ENCODE results near the gene SPR. TPM values are rescaled to one million over a fixed set of nuclear protein-coding genes. Genes with fewer than 3 reads are reported as not detected.

Gene SPR
- total and polyA plus RNA-seq, 2 of the 4 experiments (the other 2 are of a cell fraction), result 14.3 to 17.4 TPM

DNA sequence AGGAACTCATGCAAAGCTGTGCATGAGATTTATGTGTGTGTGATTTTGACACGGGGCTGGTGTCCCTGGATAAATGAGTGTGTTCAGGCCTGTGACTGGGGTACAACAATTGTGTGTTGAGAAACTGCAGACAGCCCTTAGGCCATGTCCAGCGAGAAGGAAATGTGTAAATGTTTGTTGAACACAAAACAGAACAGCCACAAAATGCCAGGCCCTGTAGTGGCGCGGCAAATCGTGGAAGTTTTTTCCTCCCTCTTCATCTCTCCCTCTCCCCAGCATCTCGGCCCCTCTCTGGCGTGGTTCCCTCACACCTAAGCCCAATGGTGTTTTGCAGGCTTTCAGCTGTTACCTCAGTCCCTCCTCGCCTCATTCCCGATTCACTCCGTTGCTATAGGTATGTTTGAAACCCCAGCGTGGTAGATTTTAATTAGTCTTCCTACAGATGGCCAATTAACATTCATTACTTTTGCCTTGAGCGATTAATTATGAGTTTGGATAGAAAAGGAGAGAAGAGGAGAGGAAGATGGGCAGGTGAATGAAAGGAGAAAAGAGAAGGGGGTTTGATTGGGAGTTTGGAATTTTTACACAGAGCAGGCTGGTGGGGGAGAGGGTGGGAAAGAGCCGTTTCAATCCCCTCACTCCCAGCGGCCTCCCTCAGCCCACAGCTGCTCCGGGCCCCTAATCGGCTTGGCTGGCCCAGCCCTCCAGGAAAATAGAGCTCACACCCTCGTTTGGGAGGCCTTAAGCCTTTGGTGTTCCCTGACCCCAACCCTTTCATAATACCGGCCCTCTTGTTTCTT lies 10.8 kb downstream of the SPR start:
- no TSS peak for BruUV-seq (replicated peaks)
- Histone ChIP-seq H3K56ac (ENCODE audit: extremely low read depth, insufficient read depth, low read length) (no peak overlapping the region), H3K4me1 (ENCODE audit: control insufficient read depth, insufficient read depth, low read length) (peaks cover 3% of the 10 kb centered on the region; the same call in 1 of the 2 replicates), H3K4ac (ENCODE audit: low read depth, low read length) (no peak overlapping the region), H4K5ac (ENCODE audit: low read depth, low read length) (no peak overlapping the region), H3K36me3 (ENCODE audit: control insufficient read depth, insufficient read depth, low read length) (no peaks in the 10 kb centered on the region), H2BK20ac (ENCODE audit: low read depth, low read length) (no peak overlapping the region), H3K9me1 (ENCODE audit: insufficient read depth, low read length) (no peaks in the 10 kb centered on the region), H2AFZ (replicated peaks; ENCODE audit: low read length, poor library complexity) (no peak overlapping the region), H3K4me2 (ENCODE audit: low read depth, low read length) (no peak overlapping the region), H2BK5ac (ENCODE audit: low read depth, low read length, poor library complexity, severe bottlenecking) (no peak overlapping the region), H3K18ac (ENCODE audit: low read depth, low read length) (no peak overlapping the region), H3K27me3 (ENCODE audit: control insufficient read depth, insufficient read depth, low read length) (peaks cover 66% of the 10 kb centered on the region), H3K9me3 (ENCODE audit: control insufficient read depth, insufficient read depth, low read length) (no peaks in the 10 kb centered on the region), H3K27ac (ENCODE audit: insufficient read depth, low read length) (no peak overlapping the region), H3K79me1 (ENCODE audit: low read depth in 1 of 2, low read length in 2 of 2) (no peaks in the 10 kb centered on the region), H4K91ac (ENCODE audit: insufficient read depth, low read depth, low read length) (no peak overlapping the region), H3K23ac (ENCODE audit: low read depth, low read length) (no peak overlapping the region), H2BK15ac (ENCODE audit: low read depth, low read length) (no peak overlapping the region), H2AK5ac (ENCODE audit: low read depth, low read length) (no peak overlapping the region), H3K9ac (ENCODE audit: low read depth, low read length) (no peak overlapping the region), H4K20me1 (ENCODE audit: insufficient read depth, low read length) (no peaks in the 10 kb centered on the region), H3K4me3 (ENCODE audit: insufficient read depth, low read depth, low read length) (no peak overlapping the region), H2BK120ac (ENCODE audit: low read depth, low read length) (no peak overlapping the region), H4K8ac (ENCODE audit: low read depth in 2 of 2, low read length in 2 of 2) (no peak overlapping the region), H3K14ac (replicated peaks; ENCODE audit: low read depth, low read length) (no peak overlapping the region), H2AK9ac (replicated peaks; ENCODE audit: low read depth, low read length, poor library complexity) (no peak overlapping the region)
- DNase-seq (no peak), ATAC-seq (ENCODE audit: low read depth) (no peak)
- intact Hi-C loops (cut with micrococcal nuclease), result no loop called here
- WGBS, 2 experiments (ENCODE audit: extremely low coverage in 2 of 2, insufficient read length in 1 of 2), result 67% methylated on average over 1 of the region's 18 CpGs; no CpG with 5 or more reads in 1 of the 2 experiments
- ChIA-PET POLR2A (ENCODE audit: unreplicated experiment) (no interaction called here), CTCF (interaction anchor here (0.9 to 1.5 kb wide), 2 partner anchors 10 to 76 kb away, joined by 3 read pairs; partner anchors contain the start of gene SPR)
- dilution Hi-C loops (cut with HindIII; ENCODE audit: low sequenced_read_pairs, unreplicated experiment), result no loop called here
- in situ Hi-C loops (cut with MboI; ENCODE audit: low sequenced_read_pairs), result loop anchor here (25.0 kb wide), 1 partner anchor 1361 kb away; no protein-coding TSS in a partner anchor
- TF ChIP-seq, protein P1, sequence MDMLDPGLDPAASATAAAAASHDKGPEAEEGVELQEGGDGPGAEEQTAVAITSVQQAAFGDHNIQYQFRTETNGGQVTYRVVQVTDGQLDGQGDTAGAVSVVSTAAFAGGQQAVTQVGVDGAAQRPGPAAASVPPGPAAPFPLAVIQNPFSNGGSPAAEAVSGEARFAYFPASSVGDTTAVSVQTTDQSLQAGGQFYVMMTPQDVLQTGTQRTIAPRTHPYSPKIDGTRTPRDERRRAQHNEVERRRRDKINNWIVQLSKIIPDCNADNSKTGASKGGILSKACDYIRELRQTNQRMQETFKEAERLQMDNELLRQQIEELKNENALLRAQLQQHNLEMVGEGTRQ (IDR thresholded peaks at IDR 0.05; ENCODE audit: low read depth, low read length), result no peak
- TF ChIP-seq MAZ (IDR thresholded peaks at IDR 0.05; ENCODE audit: borderline replicate concordance, low read depth, low read length) (no peak), POLR2A (IDR thresholded peaks at IDR 0.05; ENCODE audit: low read depth, low read length) (no peak), MXI1 (IDR thresholded peaks at IDR 0.05; ENCODE audit: borderline replicate concordance, low read depth, low read length) (no peak), RAD21 (IDR thresholded peaks at IDR 0.05; ENCODE audit: low read length) (no peak), MAFK (IDR thresholded peaks at IDR 0.05; ENCODE audit: low read depth, low read length) (no peak), CEBPB (IDR thresholded peaks at IDR 0.05; ENCODE audit: low read depth, low read length) (no peak), CHD1 (IDR thresholded peaks at IDR 0.05; ENCODE audit: low read depth, low read length) (no peak), RFX5 (IDR thresholded peaks at IDR 0.05; ENCODE audit: low read depth, low read length) (no peak), NFE2L2 (IDR thresholded peaks at IDR 0.05; ENCODE audit: low read depth, low read length) (no peak), RCOR1 (IDR thresholded peaks at IDR 0.05; ENCODE audit: insufficient replicate concordance, low read length) (no peak), SMC3 (IDR thresholded peaks at IDR 0.05; ENCODE audit: low read depth, low read length) (no peak), BHLHE40 (IDR thresholded peaks at IDR 0.05; ENCODE audit: low read depth, low read length) (no peak)
- TF ChIP-seq, protein P2, sequence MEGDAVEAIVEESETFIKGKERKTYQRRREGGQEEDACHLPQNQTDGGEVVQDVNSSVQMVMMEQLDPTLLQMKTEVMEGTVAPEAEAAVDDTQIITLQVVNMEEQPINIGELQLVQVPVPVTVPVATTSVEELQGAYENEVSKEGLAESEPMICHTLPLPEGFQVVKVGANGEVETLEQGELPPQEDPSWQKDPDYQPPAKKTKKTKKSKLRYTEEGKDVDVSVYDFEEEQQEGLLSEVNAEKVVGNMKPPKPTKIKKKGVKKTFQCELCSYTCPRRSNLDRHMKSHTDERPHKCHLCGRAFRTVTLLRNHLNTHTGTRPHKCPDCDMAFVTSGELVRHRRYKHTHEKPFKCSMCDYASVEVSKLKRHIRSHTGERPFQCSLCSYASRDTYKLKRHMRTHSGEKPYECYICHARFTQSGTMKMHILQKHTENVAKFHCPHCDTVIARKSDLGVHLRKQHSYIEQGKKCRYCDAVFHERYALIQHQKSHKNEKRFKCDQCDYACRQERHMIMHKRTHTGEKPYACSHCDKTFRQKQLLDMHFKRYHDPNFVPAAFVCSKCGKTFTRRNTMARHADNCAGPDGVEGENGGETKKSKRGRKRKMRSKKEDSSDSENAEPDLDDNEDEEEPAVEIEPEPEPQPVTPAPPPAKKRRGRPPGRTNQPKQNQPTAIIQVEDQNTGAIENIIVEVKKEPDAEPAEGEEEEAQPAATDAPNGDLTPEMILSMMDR (conservative IDR thresholded peaks at IDR 0.05; ENCODE audit: low read depth, low read length), result no peak
- TF ChIP-seq, protein P3, sequence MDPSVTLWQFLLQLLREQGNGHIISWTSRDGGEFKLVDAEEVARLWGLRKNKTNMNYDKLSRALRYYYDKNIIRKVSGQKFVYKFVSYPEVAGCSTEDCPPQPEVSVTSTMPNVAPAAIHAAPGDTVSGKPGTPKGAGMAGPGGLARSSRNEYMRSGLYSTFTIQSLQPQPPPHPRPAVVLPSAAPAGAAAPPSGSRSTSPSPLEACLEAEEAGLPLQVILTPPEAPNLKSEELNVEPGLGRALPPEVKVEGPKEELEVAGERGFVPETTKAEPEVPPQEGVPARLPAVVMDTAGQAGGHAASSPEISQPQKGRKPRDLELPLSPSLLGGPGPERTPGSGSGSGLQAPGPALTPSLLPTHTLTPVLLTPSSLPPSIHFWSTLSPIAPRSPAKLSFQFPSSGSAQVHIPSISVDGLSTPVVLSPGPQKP (IDR thresholded peaks at IDR 0.05; ENCODE audit: borderline replicate concordance, low read depth, low read length), result no peak
